ENCODE measurements around the gene GAB2.
A peak's percentile ranks its signal among the peaks of the same experiment; 100 is the strongest.
"Not testable (repeated sequence)": the region's sequence is repeated elsewhere in the genome, so short reads cannot be mapped to it uniquely, and the experiment has no call there.

GAB2 gene

GRCh38 chr11:78241475-78241874, 176.1 kb downstream of the GAB2 start:
- no peak for DNase-seq

GRCh38 chr11:78239781-78240180, 177.8 kb downstream of the GAB2 start:
- no peak for DNase-seq

GRCh38 chr11:78237293-78238046, 180.2 kb downstream of the GAB2 start:
- no peak for DNase-seq

GRCh38 chr11:78234006-78234405, 183.6 kb downstream of the GAB2 start:
- DNase-seq, result no peak

- not testable (repeated sequence) for DNase-seq
Measured at GRCh38 chr11:78233046-78233445, 184.6 kb downstream of the GAB2 start.

- no peak for DNase-seq
Measured at GRCh38 chr11:78231962-78232501, 185.6 kb downstream of the GAB2 start.

GRCh38 chr11:78230161-78230877, 187.3 kb downstream of the GAB2 start:
- DNase-seq, result no peak

GRCh38 chr11:78229106-78229505, 188.5 kb downstream of the GAB2 start:
- no peak for DNase-seq

- peak; percentile 28 for DNase-seq
Measured at GRCh38 chr11:78228467-78228866, 189.2 kb downstream of the GAB2 start.

GRCh38 chr11:78227921-78228320, 189.7 kb downstream of the GAB2 start:
- DNase-seq, result no peak

GRCh38 chr11:78226684-78227680, 190.6 kb downstream of the GAB2 start:
- no peak for DNase-seq

- DNase-seq, result no peak
Measured at GRCh38 chr11:78224906-78225420, 192.7 kb downstream of the GAB2 start.

GRCh38 chr11:78224506-78224905, 193.1 kb downstream of the GAB2 start:
- no peak for DNase-seq

GRCh38 chr11:78223320-78223954, 194.2 kb downstream of the GAB2 start:
- no peak for DNase-seq

- DNase-seq, result not testable (repeated sequence)
Measured at GRCh38 chr11:78222726-78223125, 194.9 kb downstream of the GAB2 start.

GRCh38 chr11:78221396-78222315, 196.0 kb downstream of the GAB2 start:
- no peak for DNase-seq

GRCh38 chr11:78220218-78221157, 197.1 kb downstream of the GAB2 start:
- DNase-seq, result no peak

- no peak for DNase-seq
Measured at GRCh38 chr11:78219493-78220217, 198.0 kb downstream of the GAB2 start.

Data from NCI-H510A (cell line).